Heart left ventricle (tissue), 16 donors: ENCODE data around the gene MTX1. TPM values are rescaled to one million over a fixed set of nuclear protein-coding genes. Genes with fewer than 3 reads are reported as not detected.
A peak's percentile ranks its signal among the peaks of the same experiment; 100 is the strongest.

Source experiments
- ATAC-seq, 4 donors: fragments of 200-7000 bp; cut with Tn5 transposase; one replicate each; pipeline ENCODE4 v1.9.1; 2020 to 2022; ENCODE audit warnings: moderate library complexity in 4 of 4, mild to moderate bottlenecking in 3 of 4, moderate number of reproducible peaks in 1 of 4
- DNase-seq, 5 donors: peaks; one replicate each; pipeline ENCODE4 v3.0.0-alpha.2; 2020
- H3K27ac ChIP-seq, 12 donors: fragments of 200-600 bp; sonication (generic) in 4 of 12; one replicate each; pipeline versions ENCODE4 v1.5.0 to v1.8.0; 2016 to 2022; ENCODE audit warnings: mild to moderate bottlenecking in 2 of 12
- H3K27me3 ChIP-seq, 9 donors: fragments of 200-600 bp; sonication (generic) in 2 of 9; one replicate each; pipeline versions ENCODE4 v1.5.1 to v1.8.0; 2016 to 2022; ENCODE audit warnings: mild to moderate bottlenecking in 3 of 9
- H3K36me3 ChIP-seq, 9 donors: fragments of 200-600 bp; sonication (generic) in 2 of 9; one replicate each; pipeline versions ENCODE4 v1.5.0 to v1.8.0; 2018 to 2022; ENCODE audit warnings: mild to moderate bottlenecking in 2 of 9
- H3K4me1 ChIP-seq, 12 donors: fragments of 200-600 bp; sonication (generic) in 4 of 12; one replicate each; pipeline versions ENCODE4 v1.5.0 to v1.8.0; 2016 to 2022; ENCODE audit warnings: mild to moderate bottlenecking in 3 of 12
- H3K4me3 ChIP-seq, 12 donors: fragments of 200-600 bp; sonication (generic) in 4 of 12; one replicate each; pipeline versions ENCODE4 v1.5.0 to v1.8.0; 2017 to 2022; ENCODE audit warnings: mild to moderate bottlenecking in 9 of 12, moderate library complexity in 4 of 12
- H3K9me3 ChIP-seq, 12 donors: fragments of 200-600 bp; sonication (generic) in 4 of 12; one replicate each; pipeline versions ENCODE4 v1.5.0 to v1.8.0; 2016 to 2022; ENCODE audit warnings: mild to moderate bottlenecking in 1 of 12
- POLR2A ChIP-seq, 2 donors: fragments of 450-650 bp; IDR thresholded peaks; one replicate each; pipeline ENCODE4 v1.6.1; 2017; ENCODE audit warnings: antibody characterized with exemption in 2 of 2, mild to moderate bottlenecking in 2 of 2, moderate library complexity in 2 of 2
- WGBS, 4 donors: extraction: QIAGEN DNeasy Blood & Tissue Kit in 2 of 4; methylation state at CpG; one replicate each; pipeline versions ENCODE4 v1.1.5 to v1.1.7; 2013 to 2018; 5-methylcytosine and 5-hydroxymethylcytosine counted together
- intact Hi-C, 10 donors: fragments of 100-400 bp; cut with DNase I; formaldehyde crosslinking; loops; one replicate each; pipeline versions ENCODE4 v1.11.1 to v1.14.2; 2022
- polyA plus RNA-seq, 2 donors: library from polyadenylated mRNA; stranded (reverse); fragments of 200-250 nt; gene quantifications; one replicate each; pipeline ENCODE4 v1.2.3, GENCODE V29; 2013
- total RNA-seq, 9 donors: library from RNA; depleted of rRNA in 2 of 9; stranded (reverse); fragments of >200 nt in 2 of 9; fragmentation: NEBNext Ultra II Directional in 3 of 9; extraction: Animal tissue kit (Norgen Biotek cat#: 25700) in 3 of 9; gene quantifications; one replicate each; pipeline versions ENCODE4 v1.1.0 to v1.2.4, GENCODE V29; 2016 to 2023
- TF ChIP-seq, protein P1 (sequence below), 12 donors: fragments of 200-600 bp; sonication (generic) in 4 of 12; IDR thresholded peaks; one replicate each; pipeline versions ENCODE4 v1.5.0 to v1.8.0; 2018 to 2022; ENCODE audit warnings: antibody characterized with exemption in 12 of 12, mild to moderate bottlenecking in 5 of 12
- donor health status: ischemic (EF 13 %, LVEDD 7.1; RV severe dilation, severe dysfunction).
- donor health status: healthy with polysubstance abuse.
- donor health status: DM: no; HTN: yes; CAD: no.
- donor health status: DM: no; HTN: no; CAD: no.
- donor health status: ischemic (EF 25% LVEDD 6.9; RV normal size, moderate dysfunction).
- donor health status: ischemic (EF 25% LVEDD 5.7; RV mildly dilated, moderate dysfunction).
- donor health status: healthy.
- donor health status: DM: yes; HTN: yes; CAD: no.
- donor health status: ischemic (EF 35%, LVEDD 5.7; RV mildly dilated, moderate dysfunction).
- donor health status: nonischemic (EF 11% LVEDD 7.7; RV severe dilation, severe dysfunction).
- donor health status: DM: yes; HTN: yes; CAD: no.
- donor health status: PGD.
- donor health status: ischemic (EF 29% LVEDD 5.4; RV normal size, mild dysfunction).
- donor health status: nonischemic (EF 23%, LVEDD 6.1; RV moderate dilation, normal function).

Gene MTX1
- total and polyA plus RNA-seq, 11 donors: 14.1 to 37.1 (median 20.2) TPM

GRCh38 chr1:155253797-155254196 is 45.3 kb downstream of the MTX1 start:
- Histone ChIP-seq H3K4me1 (peaks cover 7 to 43% (median 33%) of the 10 kb centered on the region in 12 donors), H3K4me3 (peak overlapping the region in 6 of 12 donors; percentile 77 to 95 (median 87)), H3K36me3 (peaks cover 0 to 23% (median 18%) of the 10 kb centered on the region in 9 donors), H3K27me3 (no peaks in the 10 kb centered on the region), H3K27ac (peak overlapping the region in 7 of 12 donors; percentile 95 to 99 (median 98)), H3K9me3 (no peaks in the 10 kb centered on the region)
- TF ChIP-seq, protein P1, sequence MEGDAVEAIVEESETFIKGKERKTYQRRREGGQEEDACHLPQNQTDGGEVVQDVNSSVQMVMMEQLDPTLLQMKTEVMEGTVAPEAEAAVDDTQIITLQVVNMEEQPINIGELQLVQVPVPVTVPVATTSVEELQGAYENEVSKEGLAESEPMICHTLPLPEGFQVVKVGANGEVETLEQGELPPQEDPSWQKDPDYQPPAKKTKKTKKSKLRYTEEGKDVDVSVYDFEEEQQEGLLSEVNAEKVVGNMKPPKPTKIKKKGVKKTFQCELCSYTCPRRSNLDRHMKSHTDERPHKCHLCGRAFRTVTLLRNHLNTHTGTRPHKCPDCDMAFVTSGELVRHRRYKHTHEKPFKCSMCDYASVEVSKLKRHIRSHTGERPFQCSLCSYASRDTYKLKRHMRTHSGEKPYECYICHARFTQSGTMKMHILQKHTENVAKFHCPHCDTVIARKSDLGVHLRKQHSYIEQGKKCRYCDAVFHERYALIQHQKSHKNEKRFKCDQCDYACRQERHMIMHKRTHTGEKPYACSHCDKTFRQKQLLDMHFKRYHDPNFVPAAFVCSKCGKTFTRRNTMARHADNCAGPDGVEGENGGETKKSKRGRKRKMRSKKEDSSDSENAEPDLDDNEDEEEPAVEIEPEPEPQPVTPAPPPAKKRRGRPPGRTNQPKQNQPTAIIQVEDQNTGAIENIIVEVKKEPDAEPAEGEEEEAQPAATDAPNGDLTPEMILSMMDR (IDR thresholded peaks at IDR 0.05): no peak
- no peak for TF ChIP-seq POLR2A (IDR thresholded peaks at IDR 0.05)
- ATAC-seq (no peak), DNase-seq (no peak)
- intact Hi-C loops: loop anchor here in 8 of 10 donors (2.0 to 10.0 kb wide), 7 partner anchors 54 to 339 kb away; partner anchors contain the start of genes RUSC1 (in 3 of the 8) and FDPS (in 2 of the 8)
- 61 to 82% (median 72%) methylated on average over 5 of the region's 5 CpGs for WGBS, 4 donors

- TF ChIP-seq POLR2A (IDR thresholded peaks at IDR 0.05): no peak
- TF ChIP-seq, protein P1 (IDR thresholded peaks at IDR 0.05): no peak
- intact Hi-C loops: loop anchor here in 7 of 10 donors (2.0 to 10.0 kb wide), 6 partner anchors 53 to 338 kb away; partner anchors contain the start of genes RUSC1 (in 3 of the 7) and FDPS (in 2 of the 7)
- no peaks in the 10 kb centered on the region for H3K27me3 ChIP-seq
- peaks cover 0 to 27% (median 21%) of the 10 kb centered on the region in 9 donors for H3K36me3 ChIP-seq
- peak in 1 of 5 donors; percentile 61 for DNase-seq
- no peaks in the 10 kb centered on the region for H3K9me3 ChIP-seq
- peaks cover 7 to 43% (median 33%) of the 10 kb centered on the region in 12 donors for H3K4me1 ChIP-seq
- 42 to 49% (median 45%) methylated on average over 10 to 12 of the region's 12 CpGs for WGBS, 4 donors
- H3K4me3 ChIP-seq: peak overlapping the region; percentile 67 to 97 (median 87)
- peak overlapping the region in 11 of 12 donors; percentile 89 to 99 (median 96) for H3K27ac ChIP-seq
- peak in 2 of 4 donors; percentile 0 for ATAC-seq
Measured at GRCh38 chr1:155254228-155254713, 45.8 kb downstream of the MTX1 start.

GRCh38 chr1:155254714-155255242 is 46.3 kb downstream of the MTX1 start:
- no peaks in the 10 kb centered on the region for H3K9me3 ChIP-seq
- 2 to 7% (median 2%) methylated on average over 11 to 35 of the region's 35 CpGs for WGBS, 4 donors
- H3K36me3 ChIP-seq: peaks cover 0 to 33% (median 24%) of the 10 kb centered on the region in 9 donors
- peaks cover 7 to 43% (median 33%) of the 10 kb centered on the region in 12 donors for H3K4me1 ChIP-seq
- peak overlapping the region; percentile 89 to 99 (median 96) for H3K27ac ChIP-seq
- intact Hi-C loops: loop anchor here in 7 of 10 donors (2.0 to 10.0 kb wide), 6 partner anchors 53 to 338 kb away; partner anchors contain the start of genes RUSC1 (in 3 of the 7) and FDPS (in 2 of the 7)
- no peaks in the 10 kb centered on the region for H3K27me3 ChIP-seq
- ATAC-seq: peak in 3 of 4 donors; percentile 2 to 14 (median 5)
- peak in 3 of 5 donors; percentile 33 to 71 (median 55) for DNase-seq
- no peak for TF ChIP-seq POLR2A (IDR thresholded peaks at IDR 0.05)
- TF ChIP-seq, protein P1 (IDR thresholded peaks at IDR 0.05): no peak
- peak overlapping the region; percentile 67 to 97 (median 87) for H3K4me3 ChIP-seq
